Mesenteric fat pad (tissue), 1 donor: Measurements from ENCODE around the gene TREH. TPM values are rescaled to one million over a fixed set of nuclear protein-coding genes. Genes with fewer than 3 reads are reported as not detected.
"Not testable (repeated sequence)": the region's sequence is repeated elsewhere in the genome, so short reads cannot be mapped to it uniquely, and the experiment has no call there.

Experiments
- DNase-seq: peaks from one replicate; pipeline ENCODE4 v3.0.0-alpha.2; 2020; ENCODE audit warnings: low spot score
- total RNA-seq: library from RNA; stranded (reverse); fragmentation: NEBNext Ultra II Directional; extraction: Animal tissue kit (Norgen Biotek cat#: 25700); gene quantifications from one replicate; pipeline ENCODE4 v1.2.1, GENCODE V29; 2021
- donor health status: DM: yes; HTN: yes; CAD: no.

Gene TREH
- total RNA-seq, 1 donor from 2014 or later = not detected

DNA sequence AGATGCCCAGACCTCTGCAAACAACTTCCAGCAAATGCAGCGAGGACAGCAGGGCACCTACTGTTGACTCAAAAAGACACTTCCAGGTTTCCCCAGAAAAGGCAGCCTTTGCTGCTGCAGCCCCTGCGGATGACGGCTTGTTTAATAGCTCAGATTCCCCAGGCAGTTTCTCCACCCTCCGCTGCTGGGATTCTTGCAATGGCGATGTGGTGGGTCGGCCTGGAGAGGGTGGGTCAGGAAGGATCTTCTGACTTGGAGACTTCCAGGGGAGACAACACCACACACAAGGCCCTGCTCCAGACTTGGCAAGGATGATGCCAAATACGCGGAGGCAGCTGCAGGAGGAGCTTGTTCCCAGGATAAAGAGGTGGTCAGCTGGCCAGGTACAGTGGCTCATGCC lies 17.9 kb upstream of the TREH start:
- DNase-seq = no peak

- DNase-seq = no peak
Observed at GRCh38 chr11:118696673-118697226, 17.3 kb upstream of the TREH start.

GRCh38 chr11:118694771-118695170 lies 15.3 kb upstream of the TREH start:
- DNase-seq = peak; percentile 60

- peak; percentile 53 for DNase-seq
Observed at GRCh38 chr11:118694185-118694584, 14.7 kb upstream of the TREH start.

DNA sequence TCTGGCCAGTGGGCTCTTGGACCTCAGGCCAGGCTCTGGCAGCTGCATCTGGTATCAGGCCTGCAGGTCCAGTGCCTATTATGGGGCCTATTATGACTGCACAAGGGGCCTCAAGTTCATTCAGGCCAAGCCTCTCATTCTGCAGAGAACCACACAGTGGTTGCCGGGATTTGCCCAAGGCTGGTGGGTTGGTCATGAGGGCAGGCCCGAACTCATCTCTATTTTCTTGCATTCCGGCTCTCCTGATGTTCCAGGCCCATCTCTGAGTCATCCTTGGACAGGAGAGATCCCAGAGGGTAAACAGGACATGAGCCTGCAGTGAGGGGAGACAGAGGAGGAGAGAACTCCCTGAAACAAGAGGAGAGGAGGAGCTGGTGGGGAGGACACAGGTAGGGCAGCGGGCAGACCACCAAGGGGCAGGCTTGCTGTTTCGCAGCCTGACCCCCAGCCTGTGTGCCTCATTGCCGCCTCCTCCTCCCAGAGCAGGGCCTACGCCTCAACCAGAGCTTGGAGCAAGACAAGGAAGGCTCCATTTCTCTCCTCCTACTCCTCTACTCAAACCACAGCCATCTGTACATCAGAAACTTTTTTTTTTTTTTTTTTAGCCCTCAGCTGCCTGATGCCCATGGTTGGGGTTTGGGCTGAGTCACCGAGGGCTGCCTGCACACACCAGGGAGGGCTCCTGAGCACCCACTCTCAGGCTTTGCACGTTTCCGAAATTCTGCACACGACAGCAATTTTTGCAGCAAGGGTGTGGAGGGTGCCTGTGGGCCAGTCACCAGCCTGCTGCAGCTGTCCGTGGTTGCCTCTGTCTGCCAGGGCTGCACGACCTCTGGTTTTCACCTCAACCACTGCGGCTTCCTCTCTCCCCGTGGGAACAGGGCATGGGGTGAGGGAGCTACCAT lies 12.7 kb upstream of the TREH start:
- DNase-seq = no peak

GRCh38 chr11:118690553-118691304 lies 11.3 kb upstream of the TREH start:
- DNase-seq = no peak

DNA sequence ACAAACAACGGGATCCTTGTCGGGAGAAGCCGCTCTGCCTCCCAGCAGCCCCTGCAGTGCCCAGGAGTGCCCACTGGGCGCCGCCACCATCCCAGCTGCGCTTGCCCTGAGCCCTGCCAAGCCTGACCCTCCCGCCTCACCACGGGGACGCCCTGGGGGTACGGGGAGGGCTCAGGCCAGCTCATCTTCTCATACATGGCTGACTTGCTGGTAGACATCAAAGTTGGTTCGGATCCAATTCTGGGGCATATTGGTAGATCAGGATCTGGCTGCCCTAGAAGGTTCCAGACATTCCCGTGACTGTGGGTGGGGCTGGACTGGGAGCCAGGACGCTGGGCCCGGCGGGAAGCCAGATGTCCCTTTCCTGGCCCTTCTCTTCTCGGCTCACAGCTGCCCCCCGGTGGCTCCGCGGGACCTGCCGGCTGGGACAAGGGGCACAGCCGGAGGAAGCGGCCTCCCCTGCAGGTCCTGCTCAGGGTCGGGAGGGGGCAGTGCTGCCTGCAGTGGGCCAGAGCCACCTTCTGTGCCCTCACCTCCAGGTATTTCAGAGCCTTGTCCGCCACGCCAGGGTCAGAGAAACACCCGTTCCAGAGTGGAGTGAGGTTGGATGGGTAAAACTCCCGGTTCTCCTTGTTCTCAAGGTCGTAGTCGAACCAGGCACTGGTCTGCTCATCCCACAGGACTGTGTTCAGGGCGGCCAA lies 10.6 kb upstream of the TREH start:
- peak; percentile 95 for DNase-seq

- no peak for DNase-seq
Observed at GRCh38 chr11:118689503-118689851, 10.0 kb upstream of the TREH start.

DNA sequence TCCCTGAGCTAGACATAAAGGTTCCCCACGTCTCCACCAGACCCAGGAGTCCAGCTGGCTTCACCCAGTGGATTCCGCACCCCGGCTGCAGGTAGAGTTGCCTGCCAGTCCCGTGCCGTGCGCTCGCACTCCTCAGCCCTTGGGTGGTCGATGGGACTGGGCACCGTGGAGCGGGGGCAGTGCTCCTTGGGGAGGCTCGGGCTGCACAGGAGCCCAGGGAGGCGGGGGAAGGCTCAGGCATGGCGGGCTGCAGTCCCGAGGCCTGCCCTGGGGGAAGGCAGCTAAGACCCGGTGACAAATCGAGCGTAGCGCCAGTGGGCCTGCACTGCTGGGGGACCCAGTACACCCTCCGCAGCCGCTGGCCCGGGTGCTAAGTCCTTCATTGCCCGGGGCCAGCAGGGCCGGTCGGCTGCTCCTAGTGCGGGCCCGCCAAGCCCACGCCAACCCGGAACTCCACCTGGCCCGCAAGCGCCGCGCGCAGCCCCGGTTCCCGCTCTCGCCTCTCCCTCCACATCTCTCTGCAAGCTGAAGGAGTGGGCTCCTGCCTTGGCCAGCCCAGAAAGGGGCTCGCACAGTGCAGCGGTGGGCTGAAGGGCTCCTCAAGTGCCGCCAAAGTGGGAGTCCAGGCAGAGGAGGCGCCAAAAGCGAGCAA lies 9.5 kb upstream of the TREH start:
- no peak for DNase-seq

GRCh38 chr11:118688339-118688738 lies 8.9 kb upstream of the TREH start:
- not testable (repeated sequence) for DNase-seq

- DNase-seq = no peak
Observed at GRCh38 chr11:118687906-118688305, 8.5 kb upstream of the TREH start.

- DNase-seq = no peak
Observed at GRCh38 chr11:118684187-118684586, 4.7 kb upstream of the TREH start.

DNA sequence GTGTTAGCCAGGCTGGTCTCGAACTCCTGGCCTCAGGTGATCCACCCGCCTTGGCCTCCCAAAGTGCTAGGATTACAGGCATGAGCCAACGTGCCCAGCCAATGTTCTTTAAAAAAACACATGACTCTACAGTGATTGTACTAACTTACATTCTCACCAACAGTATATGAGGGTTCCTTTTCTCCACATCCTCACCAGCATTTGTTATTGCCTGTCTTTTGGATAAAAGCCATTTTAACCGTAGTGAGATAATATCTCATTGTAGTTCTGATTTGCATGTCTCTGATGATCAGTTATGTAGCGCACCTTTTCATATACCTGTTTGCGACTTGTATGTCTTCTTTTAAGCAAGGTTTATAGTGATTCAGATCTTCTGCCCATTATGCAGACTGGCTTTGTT lies 3.5 kb upstream of the TREH start:
- DNase-seq = not testable (repeated sequence)

- DNase-seq = no peak
Observed at GRCh38 chr11:118682372-118682771, 2.9 kb upstream of the TREH start.

- DNase-seq = peak; percentile 86
Observed at GRCh38 chr11:118678908-118679307, 542 bp downstream of the TREH start.

DNA sequence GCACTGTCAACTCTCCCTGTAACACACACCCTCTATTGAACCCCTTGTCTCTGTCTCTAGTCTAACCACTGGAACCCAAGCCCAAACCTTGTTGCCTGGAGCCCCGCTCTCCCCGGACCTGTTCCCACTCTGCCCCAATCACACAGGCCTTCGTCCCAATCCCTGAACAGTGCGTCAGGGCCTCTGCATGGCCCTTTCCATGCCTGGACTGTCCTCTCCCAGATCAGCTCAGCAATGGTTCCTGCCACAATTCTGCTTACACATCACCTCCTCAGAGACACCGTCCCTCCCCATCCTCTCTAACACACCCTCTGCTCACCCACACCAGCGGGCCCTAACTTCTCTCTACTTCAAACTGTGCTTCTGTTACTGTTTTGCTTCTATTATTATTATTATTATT lies 1.5 kb downstream of the TREH start:
- peak; percentile 45 for DNase-seq

DNA sequence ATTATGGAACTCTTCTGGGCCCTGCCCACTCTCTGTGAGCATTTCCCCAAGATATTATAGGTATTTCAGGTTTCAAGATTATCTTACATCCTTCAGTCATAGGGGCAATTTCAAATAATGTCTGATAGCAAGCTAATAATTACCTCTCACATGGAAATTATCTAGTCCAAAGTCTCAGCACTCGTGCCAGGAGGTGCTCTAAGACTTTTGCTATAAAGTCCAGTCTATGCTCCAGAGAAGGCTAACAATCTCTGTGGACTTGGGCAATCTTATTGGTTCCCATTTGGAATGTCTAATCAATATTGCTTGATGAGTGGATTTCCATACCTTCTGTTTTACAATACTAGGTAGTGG lies 5.4 kb downstream of the TREH start:
- no peak for DNase-seq

DNA sequence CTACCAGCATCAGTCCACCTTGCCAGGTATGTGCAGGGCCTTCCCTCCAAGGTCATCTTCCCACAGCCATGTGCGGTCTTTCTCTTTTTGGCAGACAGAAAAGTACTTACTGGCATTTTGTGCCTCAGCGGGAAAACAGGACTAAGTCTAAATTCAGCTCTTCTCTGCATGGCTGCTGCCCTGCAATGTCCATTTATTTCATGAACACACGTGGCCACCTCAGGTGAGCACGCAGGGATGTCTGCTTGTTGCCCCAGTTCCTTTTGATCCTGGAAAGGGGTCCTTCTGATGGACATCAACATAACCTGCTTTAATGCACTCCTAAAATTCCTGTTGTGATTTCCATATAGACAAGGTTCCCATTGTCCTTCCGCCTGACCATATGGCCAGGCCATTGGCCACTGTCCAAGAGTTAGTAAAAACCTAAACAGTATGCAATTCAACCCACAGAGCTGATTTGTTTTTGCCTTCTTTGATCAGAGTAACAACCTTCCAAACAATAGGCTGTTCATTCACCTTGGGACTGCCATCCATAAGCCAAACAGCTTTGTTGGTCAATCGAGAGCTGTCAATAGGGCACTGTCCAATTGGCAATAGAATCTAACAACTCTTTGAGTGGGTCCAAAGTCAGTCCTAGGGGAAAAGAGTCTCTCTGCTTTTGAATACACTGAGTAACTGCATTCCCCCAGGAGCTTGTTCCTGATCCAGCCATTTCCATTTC lies 5.9 kb downstream of the TREH start:
- peak; percentile 47 for DNase-seq

GRCh38 chr11:118672846-118673245 lies 6.6 kb downstream of the TREH start:
- DNase-seq = no peak

DNA sequence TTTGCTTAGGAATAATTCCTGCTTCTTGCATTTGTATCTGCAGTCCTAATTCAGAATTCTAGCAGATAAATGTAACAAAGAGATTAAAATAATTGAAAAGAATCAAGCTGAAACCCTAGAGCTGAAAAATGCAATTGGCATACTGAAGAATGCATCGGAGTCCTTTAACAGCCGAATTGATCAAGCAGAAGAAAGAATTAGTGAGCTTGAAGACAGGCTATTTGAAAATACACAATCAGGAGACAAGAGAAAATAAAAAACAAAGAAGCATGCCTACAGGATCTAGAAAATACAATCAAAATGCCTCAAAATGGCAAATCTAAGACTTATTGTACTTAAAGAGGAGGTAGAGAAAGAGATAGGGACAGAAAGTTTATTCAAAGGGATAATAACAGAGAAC lies 8.2 kb downstream of the TREH start:
- DNase-seq = no peak

- no peak for DNase-seq
Observed at GRCh38 chr11:118670063-118670462, 9.4 kb downstream of the TREH start.
